Measurements from ENCODE around the gene AQP12A.
"Not testable (repeated sequence)": the region's sequence is repeated elsewhere in the genome, so short reads cannot be mapped to it uniquely, and the experiment has no call there.

The AQP12A gene

DNA sequence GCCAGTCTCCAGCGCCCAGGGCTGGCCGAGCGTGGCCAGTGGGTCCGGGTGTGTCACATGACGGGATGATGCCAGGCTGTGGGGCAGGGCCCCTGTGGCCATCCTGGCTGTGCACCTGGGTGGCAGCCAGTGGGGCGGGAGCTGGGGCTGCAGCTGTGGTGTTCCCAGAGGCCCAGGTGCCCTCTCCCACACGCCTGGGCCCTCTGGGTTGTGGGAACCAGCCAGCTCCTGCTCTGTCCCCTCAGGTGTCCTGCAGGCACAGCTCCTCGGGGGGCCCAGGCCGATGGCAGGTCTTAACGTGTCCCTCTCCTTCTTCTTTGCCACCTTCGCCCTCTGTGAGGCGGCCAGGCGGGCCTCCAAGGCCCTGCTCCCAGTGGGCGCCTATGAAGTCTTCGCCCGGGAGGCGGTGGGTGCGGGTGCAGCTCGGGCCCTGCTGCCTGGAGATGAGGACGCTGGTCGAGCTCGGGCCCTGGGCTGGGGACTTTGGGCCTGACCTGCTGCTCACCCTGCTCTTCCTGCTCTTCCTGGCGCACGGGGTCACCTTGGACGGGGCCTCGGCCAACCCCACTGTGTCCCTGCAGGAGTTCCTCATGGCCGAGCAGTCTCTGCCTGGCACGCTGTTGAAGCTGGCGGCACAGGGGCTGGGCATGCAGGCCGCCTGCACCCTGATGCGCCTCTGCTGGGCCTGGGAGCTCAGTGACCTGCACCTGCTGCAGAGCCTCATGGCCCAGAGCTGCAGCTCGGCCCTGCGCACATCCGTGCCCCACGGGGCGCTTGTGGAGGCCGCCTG, at the start of gene AQP12A:
Gene AQP12A, plus strand, starts transcription at position 236 of the 790 bp plus-strand sequence. Its CDS starts 48 bp downstream, at position 284.
- not testable (repeated sequence) for DNase-seq

DNA sequence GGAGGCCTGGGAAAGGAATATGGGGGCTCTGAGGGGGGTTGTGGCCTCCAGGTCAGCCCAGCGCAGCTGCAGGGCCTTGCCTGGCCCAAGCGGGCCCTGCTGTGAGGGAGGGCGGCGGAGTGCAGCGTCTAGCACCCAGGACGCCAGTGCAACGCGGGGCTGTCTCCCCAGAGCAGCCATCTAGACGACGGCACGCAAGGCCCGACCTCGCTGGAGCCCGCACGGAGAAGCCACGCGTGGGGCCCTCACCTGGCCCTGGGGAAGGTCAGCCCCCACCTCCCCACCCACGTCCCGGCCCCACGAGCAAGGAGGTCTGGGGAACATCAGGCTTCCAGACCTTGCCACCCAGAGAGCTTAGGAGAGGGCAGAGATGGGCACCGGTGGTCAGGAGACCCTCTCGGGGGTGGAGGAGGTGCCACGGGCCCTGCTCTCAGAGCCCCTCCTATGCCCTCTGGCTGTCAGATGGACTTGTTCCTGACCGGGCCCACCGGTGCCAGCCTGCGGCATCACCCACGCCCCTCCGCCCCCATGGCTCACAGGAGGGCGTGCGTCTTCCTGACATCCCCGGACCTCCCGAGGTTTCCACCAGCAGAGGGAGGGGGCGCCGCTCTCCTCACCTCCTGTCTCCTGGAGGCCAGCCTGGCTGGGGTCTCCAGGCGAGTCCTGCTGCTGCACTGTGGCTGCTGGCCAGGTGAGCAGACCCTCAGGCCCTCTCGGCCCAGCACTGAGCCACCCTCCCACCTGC, 49.4 kb upstream of the AQP12A start:
- DNase-seq: no peak

GRCh38 chr2:240642806-240643092, 48.9 kb upstream of the AQP12A start:
- DNase-seq: no peak

DNA sequence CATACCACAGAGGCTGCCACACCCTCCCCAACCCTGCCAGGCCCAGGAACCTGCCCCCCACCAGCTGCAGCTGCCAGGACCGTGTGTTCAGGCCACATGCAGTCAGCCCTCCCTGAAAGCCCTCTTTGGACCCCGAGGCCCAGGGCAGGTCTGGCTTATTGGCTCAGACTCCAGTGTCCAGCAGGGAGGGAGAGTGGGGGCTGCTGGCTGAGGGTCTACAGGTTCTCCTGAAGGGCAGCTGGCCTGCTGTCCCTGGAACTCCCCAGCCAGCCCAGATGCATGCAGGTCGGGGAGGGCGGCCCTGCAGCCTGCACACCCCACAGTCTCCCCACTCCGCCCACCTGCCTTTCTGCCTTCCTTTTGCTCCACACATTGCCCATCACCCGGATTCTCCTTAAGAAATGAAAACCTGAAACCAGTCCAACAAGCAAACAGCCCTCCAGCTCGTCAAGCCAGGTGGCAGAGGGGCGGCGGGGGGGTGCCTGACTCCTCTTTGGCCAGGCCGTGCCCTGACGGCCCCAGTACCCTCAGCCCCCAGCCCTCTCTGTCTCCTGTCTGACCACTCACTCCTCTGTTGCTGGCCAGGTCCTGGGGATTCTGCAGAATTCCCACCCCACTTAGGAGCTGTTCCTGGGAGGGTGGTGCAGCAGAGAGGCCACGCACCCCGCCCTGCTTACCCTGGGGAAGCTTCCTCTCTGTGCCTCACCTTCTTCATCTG, 48.4 kb upstream of the AQP12A start:
- DNase-seq: no peak

DNA sequence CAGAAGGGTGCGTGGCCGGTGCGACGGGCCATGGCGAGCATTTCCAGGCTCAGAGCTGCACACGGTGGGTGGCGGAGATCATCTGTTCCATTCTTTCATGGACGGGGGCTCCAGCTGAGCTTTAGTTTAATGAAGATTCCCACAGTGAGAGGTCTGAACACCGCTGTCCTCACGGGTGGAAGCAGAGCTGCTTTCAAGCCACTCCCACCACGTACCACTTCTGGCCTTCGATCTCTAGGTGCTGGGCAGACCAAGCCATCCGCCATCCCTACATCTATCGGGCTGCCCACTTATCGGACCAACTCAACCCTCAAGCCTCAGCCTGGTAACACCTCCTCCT, 47.9 kb upstream of the AQP12A start:
- no peak for DNase-seq

DNA sequence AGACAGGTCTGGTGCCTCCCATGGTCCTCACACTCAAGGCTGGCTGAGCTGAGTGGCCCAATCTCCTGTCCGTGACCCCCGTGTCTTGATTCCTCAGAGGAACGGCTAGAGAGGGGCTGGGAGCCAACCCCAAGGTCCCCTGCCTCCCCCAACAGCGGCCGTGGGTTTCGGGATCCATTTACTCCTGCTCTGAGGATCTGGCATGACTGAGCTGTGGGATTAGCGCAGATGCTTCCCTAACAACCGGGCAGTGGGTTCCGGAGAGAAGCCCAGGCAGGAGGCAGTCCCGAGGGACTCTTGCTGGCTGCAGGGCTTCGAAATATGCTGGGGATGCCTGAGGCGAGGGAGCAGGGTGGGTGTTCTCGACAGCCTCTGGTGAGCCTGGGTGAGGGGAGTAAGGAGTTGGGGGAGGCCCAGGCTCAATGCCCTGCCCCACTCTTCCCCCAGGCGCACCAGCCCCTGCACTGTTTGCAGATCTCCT, 47.5 kb upstream of the AQP12A start:
- no peak for DNase-seq

- DNase-seq: no peak
Measured at GRCh38 chr2:240644859-240645301, 46.8 kb upstream of the AQP12A start.

- DNase-seq: no peak
Measured at GRCh38 chr2:240645346-240645745, 46.3 kb upstream of the AQP12A start.

GRCh38 chr2:240645801-240646175, 45.9 kb upstream of the AQP12A start:
- no peak for DNase-seq

DNA sequence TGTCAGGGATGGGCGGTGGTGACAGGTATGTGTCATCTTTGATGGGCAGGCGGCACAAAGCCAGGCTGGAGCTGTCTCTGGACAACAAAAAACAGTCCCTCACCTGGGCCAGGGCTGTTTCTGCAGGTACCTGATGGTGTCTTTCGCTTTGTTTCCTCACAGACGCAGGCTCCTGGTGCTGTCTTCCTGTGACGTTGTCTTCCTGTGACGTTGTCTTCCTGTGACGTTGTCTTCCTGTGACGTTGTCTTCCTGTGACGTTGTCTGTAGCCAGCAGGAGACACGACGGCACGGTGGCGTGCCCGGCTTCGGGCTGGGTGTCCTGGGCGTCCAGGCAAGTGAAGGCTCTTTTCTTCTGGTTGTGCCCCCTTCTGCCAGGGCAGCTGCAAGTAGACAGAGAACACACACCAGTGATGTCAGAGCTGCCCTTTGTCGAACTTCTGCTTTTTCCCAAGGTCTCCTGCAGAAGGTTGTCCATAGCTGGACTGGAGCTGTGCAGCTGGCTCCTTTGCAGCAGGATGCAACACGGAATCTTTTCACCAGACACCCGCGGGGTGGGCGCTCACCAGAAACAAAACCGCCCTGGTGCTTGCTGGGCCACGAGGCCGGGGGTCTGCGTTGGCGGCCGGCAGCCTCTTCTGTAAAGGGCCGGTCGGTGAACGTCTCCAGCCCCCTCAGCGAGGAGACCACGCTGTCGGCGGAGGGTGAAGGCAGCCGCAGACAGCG, 45.3 kb upstream of the AQP12A start:
- DNase-seq: no peak

GRCh38 chr2:240646900-240647502, 44.7 kb upstream of the AQP12A start:
- DNase-seq: no peak

- no peak for DNase-seq
Measured at GRCh38 chr2:240647503-240648154, 44.0 kb upstream of the AQP12A start.

GRCh38 chr2:240648155-240648649, 43.5 kb upstream of the AQP12A start:
- no peak for DNase-seq

- no peak for DNase-seq
Measured at GRCh38 chr2:240648650-240649275, 42.9 kb upstream of the AQP12A start.

DNA sequence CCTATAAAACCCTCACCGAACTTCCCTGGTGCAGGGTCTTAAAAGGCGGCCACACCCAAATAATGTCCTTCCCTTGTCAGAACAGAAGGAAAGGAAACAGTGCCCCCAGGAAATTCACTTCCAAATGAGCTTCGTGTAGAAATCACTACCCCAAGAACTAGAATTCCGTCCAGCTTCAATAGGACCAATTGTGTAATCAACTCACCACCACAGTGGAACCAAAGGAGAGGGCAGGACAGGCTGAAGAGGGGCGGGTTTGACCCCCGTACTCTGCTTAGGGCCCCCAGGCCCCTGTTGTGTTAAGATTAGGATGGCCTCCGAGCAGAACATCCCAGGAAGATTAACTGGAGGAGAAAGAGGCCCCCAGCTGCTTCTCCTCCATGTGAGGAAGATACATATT, 42.3 kb upstream of the AQP12A start:
- DNase-seq: no peak

DNA sequence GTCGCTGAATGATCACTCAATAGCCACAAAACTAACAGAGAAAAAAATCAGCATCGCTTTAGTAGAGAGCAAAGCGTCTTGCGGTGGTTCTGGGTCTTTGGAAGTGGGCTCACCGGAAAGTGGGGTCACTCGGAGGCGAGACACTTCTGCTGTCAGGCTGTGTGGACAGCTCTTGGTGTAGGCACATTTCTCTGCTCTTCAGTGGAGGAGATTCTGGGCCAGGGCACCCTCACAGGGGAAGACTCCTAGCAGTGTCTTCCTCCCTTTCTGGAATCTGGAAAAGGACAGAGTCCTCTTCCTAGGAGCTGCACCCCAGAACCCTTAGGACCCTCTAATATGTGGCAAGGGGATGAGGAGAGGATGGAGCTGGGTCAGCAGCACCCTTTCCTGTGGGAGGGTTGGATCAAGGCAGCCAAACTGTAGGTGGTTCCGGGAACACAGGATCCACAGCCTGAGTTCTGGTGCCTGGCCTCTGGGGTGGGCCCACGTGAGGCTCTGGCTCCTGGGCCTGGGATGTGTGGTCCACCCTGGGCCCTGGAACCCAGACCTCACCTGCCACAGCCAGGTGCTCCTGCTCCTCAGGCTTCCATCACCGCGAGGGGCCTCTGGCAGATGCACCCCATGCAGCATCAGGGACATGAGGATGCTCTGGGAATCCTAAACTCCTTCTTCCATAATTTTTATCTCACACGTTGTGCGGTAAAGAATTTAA, 41.3 kb upstream of the AQP12A start:
- no peak for DNase-seq

DNA sequence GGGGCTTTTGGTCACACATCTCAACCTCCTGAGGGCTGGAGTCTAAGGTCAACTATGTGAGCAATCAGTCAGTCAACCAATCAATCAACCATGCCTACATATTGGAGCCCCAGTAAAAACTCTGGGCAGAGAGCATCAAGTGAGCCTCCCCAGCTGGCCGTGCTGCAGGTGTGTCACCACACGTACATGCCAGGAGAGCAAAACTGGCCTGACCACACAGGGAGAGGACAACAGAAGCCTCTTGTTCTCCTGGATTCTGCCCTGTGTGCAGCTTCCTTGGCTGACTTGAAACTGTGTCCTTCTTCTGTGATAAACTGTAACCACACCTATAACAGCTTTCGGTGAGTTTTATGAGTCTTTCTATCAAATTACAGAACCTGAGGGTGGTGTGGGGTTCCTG, 40.5 kb upstream of the AQP12A start:
- no peak for DNase-seq

DNA sequence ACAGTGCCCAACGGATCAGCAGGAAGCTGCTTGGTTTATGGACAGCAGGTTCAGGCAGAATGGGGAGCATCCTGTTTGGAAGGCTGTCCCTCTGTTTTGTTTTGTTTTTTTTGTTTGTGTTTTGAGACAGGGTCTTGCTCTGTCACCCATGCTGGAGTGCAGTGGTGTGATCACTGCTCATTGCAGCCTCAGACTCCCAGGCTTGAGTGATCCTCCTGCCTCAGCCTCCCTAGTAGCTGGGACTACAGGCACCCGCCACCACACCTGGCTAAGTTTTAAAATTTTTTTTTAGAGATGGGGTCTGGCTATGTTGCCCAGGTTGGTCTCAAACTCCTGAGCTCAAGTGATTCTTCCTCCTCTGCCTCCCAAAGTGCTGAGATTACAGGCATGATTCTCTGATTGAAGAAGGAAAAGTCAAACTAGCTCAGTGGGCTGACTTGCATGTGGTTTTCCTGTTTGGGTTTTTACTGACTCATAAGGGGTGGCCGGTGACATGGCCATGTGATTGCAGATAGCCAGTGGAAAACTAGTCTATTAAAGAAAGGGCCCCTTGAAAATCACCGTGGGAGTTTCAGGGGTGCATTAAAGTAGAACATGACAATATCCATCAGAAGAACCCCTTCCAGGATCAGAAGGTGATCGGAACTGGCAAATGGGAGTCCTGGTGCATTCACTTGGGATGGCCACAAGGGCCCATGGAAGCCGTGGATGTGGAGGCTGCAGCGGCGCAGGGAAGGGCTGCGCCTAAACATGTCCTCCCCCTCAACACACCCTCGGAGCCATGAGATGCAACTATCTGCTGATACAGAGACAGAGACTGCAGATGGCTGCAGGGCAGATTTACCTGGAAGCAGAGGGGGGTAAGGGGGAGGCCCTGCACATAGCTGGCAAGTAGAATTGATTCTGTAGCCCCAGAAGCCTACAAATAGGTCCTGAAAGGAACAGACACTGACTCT, 35.5 kb upstream of the AQP12A start:
- no peak for DNase-seq

DNA sequence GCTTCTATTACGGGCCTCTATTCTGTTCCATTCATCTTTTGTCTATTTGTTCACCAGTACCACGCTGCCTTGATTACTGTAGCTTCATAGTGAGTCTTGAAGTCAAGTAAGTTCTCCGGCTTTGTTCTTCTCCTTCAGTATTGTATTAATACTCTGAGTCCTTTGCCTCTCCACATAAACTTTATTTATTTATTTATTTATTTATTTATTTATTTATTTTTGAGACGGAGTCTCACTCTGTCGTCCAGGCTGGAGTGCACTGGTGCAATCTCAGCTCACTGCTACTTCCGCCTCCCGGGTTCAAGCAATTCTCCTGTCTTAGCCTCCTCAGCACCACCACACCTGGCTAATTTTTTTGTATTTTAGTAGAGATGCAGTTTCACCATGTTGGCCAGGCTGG, 31.8 kb upstream of the AQP12A start:
- not testable (repeated sequence) for DNase-seq

DNA sequence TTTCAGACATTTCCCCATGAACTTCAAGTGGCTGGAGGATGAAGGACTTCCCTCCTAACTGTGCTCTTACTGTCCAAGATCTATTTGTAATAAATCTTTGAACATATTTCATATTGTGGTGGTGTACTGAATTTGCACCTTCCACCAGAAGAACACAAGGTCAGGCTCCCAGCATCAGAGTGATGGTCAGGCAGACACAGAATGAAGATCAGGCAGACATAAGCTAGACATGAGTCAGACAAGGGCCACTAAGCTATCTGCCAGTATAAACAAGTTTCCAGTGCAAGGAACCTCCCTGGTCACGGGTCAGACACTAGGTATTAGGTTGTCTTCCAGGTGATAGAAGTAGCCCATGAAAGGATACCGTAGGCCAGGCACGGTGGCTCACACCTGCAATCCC, 29.0 kb upstream of the AQP12A start:
- DNase-seq: no peak
